Measurements from ENCODE around the gene S100A7A.

DNA sequence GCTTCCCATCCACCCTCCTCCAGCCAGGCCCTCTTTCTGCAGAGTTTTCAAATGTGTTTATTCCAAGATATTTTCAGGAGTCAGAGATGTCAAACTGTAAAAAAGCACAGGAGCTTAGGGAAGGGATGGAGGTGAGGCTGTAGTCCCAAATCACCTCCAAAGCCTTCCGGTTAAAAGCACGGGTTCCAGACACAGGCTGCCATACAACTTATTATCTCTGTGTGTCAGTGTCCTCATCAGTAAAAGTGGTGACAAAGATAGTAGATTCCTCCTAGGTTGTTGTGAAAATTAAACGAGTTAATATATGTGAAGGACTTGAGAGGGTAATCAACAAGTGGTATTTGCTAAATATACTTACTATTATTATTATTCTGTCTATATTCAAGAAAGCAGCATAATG lies 15.1 kb downstream of the S100A7A start:
- TF ChIP-seq, protein P1, sequence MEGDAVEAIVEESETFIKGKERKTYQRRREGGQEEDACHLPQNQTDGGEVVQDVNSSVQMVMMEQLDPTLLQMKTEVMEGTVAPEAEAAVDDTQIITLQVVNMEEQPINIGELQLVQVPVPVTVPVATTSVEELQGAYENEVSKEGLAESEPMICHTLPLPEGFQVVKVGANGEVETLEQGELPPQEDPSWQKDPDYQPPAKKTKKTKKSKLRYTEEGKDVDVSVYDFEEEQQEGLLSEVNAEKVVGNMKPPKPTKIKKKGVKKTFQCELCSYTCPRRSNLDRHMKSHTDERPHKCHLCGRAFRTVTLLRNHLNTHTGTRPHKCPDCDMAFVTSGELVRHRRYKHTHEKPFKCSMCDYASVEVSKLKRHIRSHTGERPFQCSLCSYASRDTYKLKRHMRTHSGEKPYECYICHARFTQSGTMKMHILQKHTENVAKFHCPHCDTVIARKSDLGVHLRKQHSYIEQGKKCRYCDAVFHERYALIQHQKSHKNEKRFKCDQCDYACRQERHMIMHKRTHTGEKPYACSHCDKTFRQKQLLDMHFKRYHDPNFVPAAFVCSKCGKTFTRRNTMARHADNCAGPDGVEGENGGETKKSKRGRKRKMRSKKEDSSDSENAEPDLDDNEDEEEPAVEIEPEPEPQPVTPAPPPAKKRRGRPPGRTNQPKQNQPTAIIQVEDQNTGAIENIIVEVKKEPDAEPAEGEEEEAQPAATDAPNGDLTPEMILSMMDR (IDR thresholded peaks at IDR 0.05) = no peak
- TF ChIP-seq POLR2A (IDR thresholded peaks at IDR 0.05) = no peak

All from body of pancreas (tissue), 4 donors.